Right lobe of liver (tissue), 6 donors: ENCODE measurements around the gene CPA1. TPM values are rescaled to one million over a fixed set of nuclear protein-coding genes. Genes with fewer than 3 reads are reported as not detected.

Source experiments
- ATAC-seq, 4 donors: fragments of 200-7000 bp; cut with Tn5 transposase; one replicate each; pipeline ENCODE4 v1.9.1; 2020; ENCODE audit warnings: mild to moderate bottlenecking in 4 of 4, moderate library complexity in 4 of 4
- DNase-seq, 3 donors: peaks; one replicate each; pipeline ENCODE4 v3.0.0-alpha.2; 2020
- H3K27ac ChIP-seq, 3 donors: fragments of 200-600 bp; one replicate each; pipeline ENCODE4 v1.8.0; 2022
- H3K27me3 ChIP-seq, 2 donors: fragments of 200-600 bp; one replicate each; pipeline ENCODE4 v1.8.0; 2022
- H3K36me3 ChIP-seq, 4 donors: fragments of 200-600 bp; sonication (generic) in 1 of 4; one replicate each; pipeline versions ENCODE4 v1.5.1 to v1.8.0; 2017 to 2022; ENCODE audit warnings: control low read depth in 1 of 4
- H3K4me1 ChIP-seq, 4 donors: fragments of 200-600 bp; sonication (generic) in 1 of 4; one replicate each; pipeline versions ENCODE4 v1.5.1 to v1.8.0; 2017 to 2022; ENCODE audit warnings: control low read depth in 1 of 4
- H3K4me3 ChIP-seq, 3 donors: fragments of 200-600 bp; one replicate each; pipeline ENCODE4 v1.8.0; 2022
- H3K9me3 ChIP-seq, 4 donors: fragments of 200-600 bp; sonication (generic) in 1 of 4; one replicate each; pipeline versions ENCODE4 v1.5.1 to v1.8.0; 2017 to 2022; ENCODE audit warnings: control low read depth in 1 of 4
- POLR2A ChIP-seq: fragments of 450-650 bp; IDR thresholded peaks from one replicate; pipeline ENCODE4 v1.6.1; 2017; ENCODE audit warnings: antibody characterized with exemption, mild to moderate bottlenecking
- WGBS: methylation state at CpG from one replicate; pipeline ENCODE4 v1.1.6; 2018; ENCODE audit warnings: low coverage, low lambda C conversion rate; ENCODE audit not compliant: insufficient coverage; ENCODE audit errors: missing lambda C conversion rate; 5-methylcytosine and 5-hydroxymethylcytosine counted together
- intact Hi-C, 2 donors: fragments of 100-400 bp; cut with DNase I; formaldehyde crosslinking; loops; one replicate each; pipeline versions ENCODE4 v1.11.2 to v1.14.1; 2022
- total RNA-seq, 6 experiments: library from RNA; depleted of rRNA in 2 of 6; stranded (reverse); fragments of >200 nt in 2 of 6; fragmentation: NEBNext Ultra II Directional in 3 of 6; extraction: Animal tissue kit (Norgen Biotek cat#: 25700) in 3 of 6; gene quantifications; one replicate each; pipeline versions ENCODE4 v1.1.0 to v1.2.4, GENCODE V29; 2016 to 2023
- TF ChIP-seq, protein P1 (sequence below), 4 donors: fragments of 200-600 bp in 3 of 4; fragments of 450-650 bp in 1 of 4; IDR thresholded peaks; one replicate each; pipeline versions ENCODE4 v1.5.1 to v1.8.0; 2016 to 2022; ENCODE audit warnings: antibody characterized with exemption in 4 of 4, mild to moderate bottlenecking in 2 of 4
- donor health status: DM: no; HTN: yes; CAD: no.
- donor health status: DM: no; HTN: no; CAD: no.
- donor health status: DM: no; HTN: no; CAD: no.
- donor health status: DM: no; HTN: yes; CAD: no.
- donor health status: DM: no; HTN: yes; CAD: no.

The CPA1 gene
- total RNA-seq, 6 experiments from 2014 or later: not detected

DNA sequence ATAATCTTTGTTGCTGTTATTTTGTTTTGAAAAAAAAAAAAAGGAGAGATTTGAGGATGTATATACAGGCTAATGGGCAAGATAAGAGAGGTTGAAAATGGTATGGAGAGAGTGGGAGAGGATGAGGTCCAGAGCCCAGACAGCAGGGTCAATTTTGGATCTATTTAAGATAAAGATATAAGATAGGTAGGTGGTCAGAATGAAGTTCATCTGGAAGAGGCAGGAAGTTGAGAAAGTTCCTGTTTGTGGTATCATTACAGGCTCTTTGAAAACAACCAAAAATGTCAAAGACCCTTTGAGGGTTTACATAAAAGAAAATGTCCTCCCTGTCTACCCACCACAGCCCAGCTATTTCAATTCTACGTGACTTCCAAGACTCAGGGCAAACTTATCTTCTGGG lies 53.0 kb downstream of the CPA1 start:
- 57% methylated on average over 1 of the region's 1 CpG for WGBS

DNA sequence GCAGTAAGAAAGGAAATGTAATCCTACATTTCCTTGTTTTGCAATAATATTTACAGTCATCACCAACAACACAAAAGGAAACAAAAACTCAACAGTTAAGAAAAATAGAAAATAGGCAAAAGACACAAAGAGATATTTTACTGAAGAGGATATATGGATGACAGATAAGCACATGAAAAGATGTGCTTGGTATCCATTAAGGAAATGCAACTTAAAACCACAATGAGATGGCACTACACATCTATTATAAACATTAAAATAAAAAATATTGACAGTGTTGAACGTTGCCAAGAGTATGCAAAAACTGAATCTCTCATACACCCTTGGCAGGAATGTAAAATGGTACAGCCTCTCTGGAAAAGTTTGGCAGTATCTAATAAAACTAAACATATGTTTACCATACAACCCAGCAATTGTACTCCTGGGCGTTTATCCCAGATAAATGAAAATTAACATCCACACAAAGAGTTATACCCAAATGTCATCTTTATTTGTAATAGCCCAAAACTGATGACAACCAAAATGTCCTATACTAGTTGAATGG lies 55.1 kb downstream of the CPA1 start:
- H3K4me3 ChIP-seq: no peak overlapping the region
- H3K27me3 ChIP-seq: no peaks in the 10 kb centered on the region
- H3K4me1 ChIP-seq: no peaks in the 10 kb centered on the region
- intact Hi-C loops: no loop called here
- WGBS: 62% methylated on average over 2 of the region's 2 CpGs
- no peak for TF ChIP-seq POLR2A
- TF ChIP-seq, protein P1, sequence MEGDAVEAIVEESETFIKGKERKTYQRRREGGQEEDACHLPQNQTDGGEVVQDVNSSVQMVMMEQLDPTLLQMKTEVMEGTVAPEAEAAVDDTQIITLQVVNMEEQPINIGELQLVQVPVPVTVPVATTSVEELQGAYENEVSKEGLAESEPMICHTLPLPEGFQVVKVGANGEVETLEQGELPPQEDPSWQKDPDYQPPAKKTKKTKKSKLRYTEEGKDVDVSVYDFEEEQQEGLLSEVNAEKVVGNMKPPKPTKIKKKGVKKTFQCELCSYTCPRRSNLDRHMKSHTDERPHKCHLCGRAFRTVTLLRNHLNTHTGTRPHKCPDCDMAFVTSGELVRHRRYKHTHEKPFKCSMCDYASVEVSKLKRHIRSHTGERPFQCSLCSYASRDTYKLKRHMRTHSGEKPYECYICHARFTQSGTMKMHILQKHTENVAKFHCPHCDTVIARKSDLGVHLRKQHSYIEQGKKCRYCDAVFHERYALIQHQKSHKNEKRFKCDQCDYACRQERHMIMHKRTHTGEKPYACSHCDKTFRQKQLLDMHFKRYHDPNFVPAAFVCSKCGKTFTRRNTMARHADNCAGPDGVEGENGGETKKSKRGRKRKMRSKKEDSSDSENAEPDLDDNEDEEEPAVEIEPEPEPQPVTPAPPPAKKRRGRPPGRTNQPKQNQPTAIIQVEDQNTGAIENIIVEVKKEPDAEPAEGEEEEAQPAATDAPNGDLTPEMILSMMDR (IDR thresholded peaks at IDR 0.05): no peak
- H3K9me3 ChIP-seq: no peaks in the 10 kb centered on the region
- H3K36me3 ChIP-seq: no peaks in the 10 kb centered on the region
- no peak overlapping the region for H3K27ac ChIP-seq
- DNase-seq (no peak), ATAC-seq (no peak)

More for the DNA sequence above, 53.0 kb downstream of the CPA1 start:
- Histone ChIP-seq H3K27me3 (no peaks in the 10 kb centered on the region), H3K9me3 (no peaks in the 10 kb centered on the region), H3K27ac (no peak overlapping the region), H3K36me3 (no peaks in the 10 kb centered on the region), H3K4me3 (no peak overlapping the region), H3K4me1 (no peaks in the 10 kb centered on the region)
- intact Hi-C loops: no loop called here
- DNase-seq (no peak), ATAC-seq (no peak)
- TF ChIP-seq, protein P1 (IDR thresholded peaks at IDR 0.05): no peak

DNA sequence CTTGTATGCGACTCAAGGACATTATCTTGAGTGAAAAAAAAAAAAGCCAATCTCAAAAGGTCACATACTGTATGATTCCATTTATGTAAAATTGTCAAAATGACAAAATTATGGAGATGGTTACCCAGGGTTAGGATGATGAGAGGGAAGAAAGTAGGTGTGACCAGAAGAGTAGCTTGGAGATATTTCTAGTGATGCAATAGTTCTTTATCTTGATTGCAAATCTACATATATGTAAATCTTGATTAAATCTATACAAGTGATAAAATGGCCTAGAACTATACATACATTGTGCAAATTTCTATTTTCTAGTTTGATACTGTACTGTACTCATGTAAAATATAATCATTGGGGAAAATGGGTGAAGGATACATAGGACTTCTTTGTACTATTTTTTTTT lies 56.0 kb downstream of the CPA1 start:
- Histone ChIP-seq H3K4me1 (peaks cover 0 to under 1% (median 0%) of the 10 kb centered on the region in 4 donors), H3K27ac (no peak overlapping the region), H3K9me3 (no peaks in the 10 kb centered on the region), H3K36me3 (no peaks in the 10 kb centered on the region), H3K4me3 (no peak overlapping the region), H3K27me3 (no peaks in the 10 kb centered on the region)
- no peak for ATAC-seq
- no peak for TF ChIP-seq POLR2A
- TF ChIP-seq, protein P1 (IDR thresholded peaks at IDR 0.05): no peak
- 87% methylated on average over 1 of the region's 1 CpG for WGBS
- intact Hi-C loops: no loop called here
- DNase-seq: no peak

Other genes with a start within 250 kb of the CPA1 start
- gene TMEM209, start 175.1 kb upstream of the CPA1 start, total RNA-seq: 10 to 100 TPM in 2 of 6 experiments, 1 to 10 TPM in 4; 5.8 to 10.9 (median 8.9) TPM
- gene SSMEM1, start 172.6 kb upstream of the CPA1 start, total RNA-seq: not detected
- gene CPA2, start 113.6 kb upstream of the CPA1 start, total RNA-seq: not detected
- not detected for gene CPA4, start 87.3 kb upstream of the CPA1 start, total RNA-seq
- not detected for gene CPA5, start 35.7 kb upstream of the CPA1 start, total RNA-seq
- gene CEP41, start 60.5 kb downstream of the CPA1 start, total RNA-seq: 10 to 100 TPM in 1 of 6 experiments, 1 to 10 TPM in 5; 2.6 to 11.7 (median 4.6) TPM
- gene MEST, start 111.6 kb downstream of the CPA1 start, total RNA-seq: 10 to 100 TPM; 23.4 to 46.9 (median 31.2) TPM